ENCODE data around the gene NPC1.
"Not testable (repeated sequence)": the region's sequence is repeated elsewhere in the genome, so short reads cannot be mapped to it uniquely, and the experiment has no call there.

NPC1 gene

DNA sequence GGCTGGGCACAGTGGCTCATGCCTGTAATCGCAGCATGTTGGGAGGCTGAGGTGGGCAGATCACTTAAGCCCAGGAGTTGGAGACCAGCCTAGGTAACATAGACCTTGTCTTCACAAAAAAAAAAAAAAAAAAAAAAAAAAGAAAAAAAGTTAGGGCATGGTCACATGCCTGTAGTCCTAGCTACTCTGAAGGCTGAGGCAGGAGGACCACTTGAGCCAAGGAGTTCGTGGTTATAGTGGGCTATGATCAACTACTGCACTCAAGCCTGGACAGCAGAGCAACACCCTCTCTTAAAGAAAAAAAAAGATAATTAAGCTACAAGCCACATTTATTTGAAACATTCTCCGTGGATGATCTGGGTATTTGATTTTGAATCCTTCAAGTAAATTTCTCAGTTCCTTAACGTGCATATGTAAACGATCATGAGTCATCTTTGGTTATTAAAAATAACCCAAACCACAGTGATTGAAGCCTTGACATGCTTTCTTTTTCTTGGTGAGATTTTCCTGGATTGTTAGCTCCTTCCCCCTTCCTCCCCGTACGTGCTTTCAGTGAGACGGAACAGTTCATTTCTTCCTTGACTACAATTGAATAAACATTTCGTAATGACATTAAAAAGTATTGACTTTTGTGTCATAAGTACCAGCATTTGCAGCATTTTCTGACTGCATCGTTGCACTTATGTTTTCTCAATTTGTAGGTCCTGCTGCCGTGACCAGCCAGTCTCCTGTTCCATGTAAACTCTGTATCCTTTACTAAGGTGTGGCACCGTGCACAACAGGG is 62.7 kb downstream of the NPC1 start:
- DNase-seq (ENCODE audit: low read depth in 2 of 2), result no peak

DNA sequence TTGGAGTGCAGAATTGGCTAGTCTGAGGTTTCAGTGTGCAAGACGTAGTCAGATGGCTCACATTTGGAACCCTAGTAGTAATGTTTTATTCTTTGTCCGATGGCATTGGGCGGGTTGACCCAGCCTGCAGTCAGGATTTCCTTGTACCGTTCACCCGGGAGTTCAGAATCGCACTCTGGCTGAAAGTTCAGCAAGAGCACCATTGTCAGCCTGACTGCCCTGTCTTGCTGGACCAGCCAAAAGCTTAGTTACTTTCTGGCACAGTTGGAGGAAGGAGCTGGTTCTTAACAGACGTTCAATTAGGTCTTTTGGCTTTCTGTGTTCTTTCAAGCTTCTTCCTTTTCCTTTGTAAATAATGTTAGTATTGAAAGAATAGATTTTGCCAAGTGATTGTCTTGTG is 64.4 kb downstream of the NPC1 start:
- DNase-seq (ENCODE audit: low read depth in 2 of 2), result no peak

DNA sequence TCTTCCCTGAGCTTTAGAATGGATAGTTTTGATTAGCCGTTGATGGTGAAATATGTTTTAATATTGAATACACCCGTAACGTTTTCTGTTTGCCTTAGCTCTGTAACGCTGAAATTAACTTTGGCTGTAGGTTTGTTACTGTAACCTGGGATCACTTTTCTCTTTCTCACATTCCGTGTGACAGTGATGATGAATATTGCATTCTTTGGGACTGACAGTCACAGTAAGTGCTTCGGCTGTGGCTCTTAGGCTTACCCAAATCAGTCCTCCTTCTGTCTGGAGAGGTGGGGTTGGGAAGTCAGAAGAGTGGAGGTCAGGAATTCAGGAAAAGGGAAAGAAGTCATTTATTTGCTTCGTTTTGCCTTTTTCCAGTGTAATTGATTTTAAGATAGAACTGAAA is 65.0 kb downstream of the NPC1 start:
- no peak for DNase-seq (ENCODE audit: low read depth in 2 of 2)

DNA sequence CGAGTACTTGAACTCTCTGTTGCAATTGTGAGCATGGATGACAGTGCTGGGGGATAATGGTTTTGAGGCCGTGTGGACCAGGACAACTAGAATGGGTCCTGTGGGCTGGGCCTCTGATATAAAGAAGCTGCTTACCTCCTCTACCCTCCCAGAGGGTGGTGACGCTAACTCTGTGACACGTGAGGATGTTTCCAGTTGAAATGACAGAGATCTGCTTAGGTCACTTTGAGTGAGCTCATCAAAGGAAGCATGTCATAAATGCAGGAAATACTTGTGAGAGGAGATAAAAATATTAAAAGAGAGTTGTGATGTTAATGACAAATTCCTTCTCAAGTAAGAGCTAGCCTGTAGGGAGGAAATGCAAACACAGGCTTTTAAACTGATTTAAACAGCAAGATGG is 66.6 kb downstream of the NPC1 start:
- DNase-seq (ENCODE audit: low read depth in 2 of 2), result no peak

DNA sequence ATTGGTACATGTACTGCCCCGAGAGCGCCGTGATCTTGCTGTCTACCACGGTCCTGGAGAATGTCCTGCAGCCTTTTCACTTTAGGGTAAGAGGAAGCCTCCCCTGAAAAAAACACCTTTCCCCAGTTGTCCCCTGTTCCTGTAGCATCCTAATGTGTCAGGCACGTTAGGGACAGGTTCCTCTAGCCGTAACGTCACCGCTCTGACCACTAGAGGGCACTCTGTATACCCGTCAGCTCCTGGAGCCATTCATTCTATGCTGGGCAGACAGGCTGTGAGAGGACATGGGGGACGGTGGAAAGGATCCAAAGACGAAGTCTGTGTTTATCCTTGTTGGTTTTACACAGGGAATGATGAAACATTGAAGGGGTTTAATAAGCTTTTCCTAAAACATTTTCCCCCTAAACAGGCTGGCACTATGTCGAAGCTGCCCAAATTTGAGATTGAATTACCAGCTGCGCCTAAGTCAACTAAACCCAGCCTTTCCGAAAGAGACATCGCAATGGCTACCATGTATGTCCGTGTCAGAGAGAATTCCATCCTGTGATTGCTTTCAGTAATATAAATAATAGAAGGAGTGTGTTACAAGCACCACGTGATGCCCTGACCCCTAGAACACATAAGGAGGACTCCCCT is 70.3 kb downstream of the NPC1 start:
- DNase-seq (ENCODE audit: low read depth in 2 of 2), result peak; percentile 52 to 71

DNA sequence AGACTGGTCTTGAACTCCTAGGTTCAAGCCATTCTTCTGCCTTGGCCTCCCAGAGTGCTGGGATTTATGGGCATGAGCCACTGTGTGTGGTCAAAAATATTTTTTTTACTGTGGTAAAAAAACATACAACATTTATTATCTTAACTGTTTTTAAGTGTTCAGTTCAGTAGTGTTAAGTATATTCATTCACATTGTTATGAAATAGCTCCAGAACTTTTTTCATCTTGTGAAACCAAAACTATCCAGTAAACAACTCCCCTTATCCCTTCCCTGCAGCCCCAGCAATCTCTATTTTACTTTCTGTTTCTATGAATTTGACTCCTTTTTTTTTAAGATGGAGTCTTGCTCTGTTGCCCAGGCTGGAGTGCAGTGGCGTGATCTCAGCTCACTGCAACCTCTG is 73.7 kb downstream of the NPC1 start:
- no peak for DNase-seq (ENCODE audit: low read depth in 2 of 2)

DNA sequence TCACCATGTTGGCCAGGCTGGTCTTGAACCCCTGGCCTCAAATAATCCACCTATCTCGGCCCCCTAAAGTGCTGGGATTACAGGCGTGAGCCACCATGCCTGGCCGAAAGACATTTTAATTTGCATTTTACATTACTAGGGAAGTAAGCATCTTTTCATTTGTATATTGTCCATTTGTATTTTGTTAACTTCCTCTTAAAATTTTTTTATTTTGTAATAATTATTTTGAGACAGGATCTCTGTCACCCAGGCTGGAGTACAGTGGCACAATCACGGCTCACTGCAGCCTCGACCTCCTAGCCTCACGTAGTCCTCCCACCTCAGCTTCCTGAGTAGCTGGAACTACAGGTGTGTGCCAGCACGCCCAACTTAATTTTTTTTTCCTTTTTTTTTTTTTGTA is 74.1 kb downstream of the NPC1 start:
- DNase-seq (ENCODE audit: low read depth in 2 of 2), result not testable (repeated sequence)

DNA sequence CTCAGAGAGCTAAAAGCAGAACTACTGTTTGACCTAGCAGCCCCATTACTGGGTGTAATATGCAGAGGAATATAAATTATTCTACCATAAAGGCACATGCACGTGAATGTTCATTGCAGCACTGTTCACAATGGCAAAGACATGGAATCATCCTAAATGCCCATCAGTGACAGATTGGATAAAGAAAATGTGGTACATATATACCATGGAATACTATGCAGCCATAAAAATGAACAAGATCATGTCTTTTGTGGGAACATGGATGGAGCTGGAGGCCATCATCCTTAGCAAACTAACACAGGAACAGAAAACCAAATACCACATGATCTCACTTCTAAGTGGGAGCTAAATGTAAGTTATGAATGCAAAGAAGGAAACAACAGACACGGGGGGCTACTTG is 75.4 kb downstream of the NPC1 start:
- DNase-seq (ENCODE audit: low read depth in 2 of 2), result not testable (repeated sequence)

DNA sequence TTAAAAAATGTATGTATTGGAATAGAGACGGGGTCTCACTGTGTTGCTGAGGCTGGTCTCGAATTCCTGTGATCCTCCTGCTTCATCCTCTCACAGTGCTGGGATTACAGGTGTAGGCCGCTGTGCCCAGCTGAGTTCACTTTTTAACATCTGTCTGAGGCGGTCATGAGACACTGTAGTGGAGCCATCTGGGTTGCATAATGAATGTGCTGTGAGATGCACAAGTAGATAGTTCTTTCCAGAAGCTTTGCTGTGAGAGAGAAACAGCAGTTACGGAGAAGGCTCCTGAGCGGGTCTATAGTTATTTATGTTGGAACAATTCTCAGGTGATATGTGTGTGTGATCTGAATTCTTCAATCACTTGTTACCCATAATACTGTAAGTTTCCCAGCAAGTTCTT is 79.9 kb downstream of the NPC1 start:
- DNase-seq (ENCODE audit: low read depth in 2 of 2), result no peak

DNA sequence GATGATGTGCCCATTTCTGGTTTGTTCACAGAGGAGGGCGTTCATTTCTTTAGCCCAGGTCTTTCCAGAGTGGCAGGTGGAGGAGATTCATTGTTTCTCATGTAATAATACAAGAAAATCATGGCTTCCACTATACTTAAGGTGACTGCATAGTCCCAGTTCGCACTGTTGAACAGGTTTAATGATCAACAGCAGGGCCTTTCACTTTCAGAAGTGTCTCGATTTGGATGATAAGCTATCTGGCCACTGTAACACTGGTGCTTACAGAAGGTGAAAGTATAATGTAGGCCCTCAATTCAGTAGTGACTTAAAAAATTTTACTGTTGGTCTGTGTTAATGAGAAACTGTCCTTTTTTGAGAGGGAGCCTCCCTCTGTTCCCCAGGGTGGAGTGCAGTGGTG is 81.6 kb downstream of the NPC1 start:
- DNase-seq (ENCODE audit: low read depth in 2 of 2), result no peak

DNA sequence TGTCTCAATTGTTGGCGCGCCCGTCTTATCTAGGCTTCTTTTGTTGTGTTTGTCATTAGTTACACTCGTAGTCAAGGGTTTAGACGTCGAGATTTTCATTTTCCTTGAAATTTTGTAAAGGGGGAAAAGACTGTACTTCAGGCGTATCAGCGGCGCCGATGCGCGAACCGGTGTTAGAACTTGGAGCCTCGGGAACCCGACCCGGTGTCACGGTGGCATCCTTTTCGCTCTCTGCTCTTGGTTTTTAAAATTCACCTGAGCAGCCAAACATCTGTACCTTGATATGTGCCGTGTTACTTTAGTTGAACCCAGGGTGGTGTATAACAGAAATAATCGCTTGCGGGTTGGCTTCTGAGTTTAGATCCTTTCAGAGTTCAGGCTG is 82.4 kb downstream of the NPC1 start:
- DNase-seq (ENCODE audit: low read depth in 2 of 2), result no peak

DNA sequence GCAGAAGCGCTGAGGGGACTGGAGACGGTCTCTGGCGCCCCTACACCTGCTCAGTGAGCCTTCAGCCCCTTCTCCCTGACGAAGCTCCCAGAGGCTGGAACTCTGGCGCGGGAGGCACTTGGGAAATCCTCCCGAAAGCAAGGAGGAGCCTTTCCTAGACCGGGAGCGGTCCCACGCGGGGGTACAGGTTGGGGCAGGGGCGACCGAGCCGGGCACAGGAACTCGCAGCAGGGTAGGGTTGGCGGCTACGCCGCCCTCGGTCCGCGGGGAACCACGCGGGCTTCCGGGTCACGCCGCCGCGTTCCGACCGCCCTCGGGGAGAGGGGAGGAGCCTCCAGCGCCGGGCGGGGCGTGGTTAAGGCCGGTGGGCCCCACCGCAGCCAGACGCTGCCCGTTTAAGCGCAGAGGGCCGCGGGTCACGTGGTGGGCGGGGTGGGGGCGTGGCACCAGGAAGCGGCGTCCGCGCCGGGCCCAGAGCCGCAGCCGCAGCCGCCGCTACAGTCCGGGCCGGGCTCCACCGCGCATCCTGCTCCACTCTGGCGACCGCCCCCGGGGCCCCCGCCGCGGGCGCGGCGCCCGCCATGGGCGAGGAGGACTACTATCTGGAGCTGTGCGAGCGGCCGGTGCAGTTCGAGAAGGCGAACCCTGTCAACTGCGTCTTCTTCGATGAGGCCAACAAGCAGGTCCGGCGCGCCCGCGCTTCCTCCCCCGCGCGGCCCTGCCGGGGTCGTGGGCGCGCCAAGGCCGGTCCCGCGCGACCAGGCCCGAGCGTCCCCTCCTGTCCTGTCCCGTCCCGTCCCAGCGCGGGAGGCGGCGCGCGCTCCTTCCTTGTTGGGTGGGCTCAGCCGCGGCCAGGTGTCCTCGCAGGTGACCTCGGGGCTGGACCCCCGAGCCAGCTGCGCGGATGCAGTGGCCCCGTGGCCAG is 83.0 kb downstream of the NPC1 start, which contains the start of gene RMC1:
Gene RMC1, plus strand, starts transcription at position 474 of the 925 bp plus-strand sequence. Its CDS starts 108 bp downstream, at position 582.
- peak; percentile 98 to 100 for DNase-seq (ENCODE audit: low read depth in 2 of 2)

DNA sequence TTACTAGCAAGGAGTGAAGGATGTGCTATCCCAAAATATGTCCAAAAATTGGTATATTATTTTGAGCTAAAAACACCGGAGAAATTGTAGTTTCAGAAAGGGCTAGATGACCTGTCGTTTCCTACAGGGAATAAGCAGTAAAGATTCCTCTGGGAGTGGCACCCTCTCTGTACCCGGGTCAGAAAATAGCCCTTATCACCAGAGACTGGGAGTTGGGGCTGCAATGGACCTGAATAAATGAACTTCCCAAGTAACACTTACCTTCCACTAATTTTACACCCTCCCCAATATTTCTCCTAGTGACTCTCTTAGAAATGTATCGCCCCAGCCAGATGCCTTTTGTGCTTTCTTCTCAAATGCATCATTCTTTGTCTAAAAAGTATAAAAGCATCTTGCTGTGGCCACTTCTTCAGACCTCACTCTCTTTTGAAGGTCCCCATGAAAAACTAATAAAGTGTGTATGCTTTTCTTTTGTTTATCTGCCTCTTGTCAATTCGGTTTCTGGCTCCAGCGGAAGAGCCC is 83.7 kb downstream of the NPC1 start:
- DNase-seq (ENCODE audit: low read depth in 2 of 2), result no peak

DNA sequence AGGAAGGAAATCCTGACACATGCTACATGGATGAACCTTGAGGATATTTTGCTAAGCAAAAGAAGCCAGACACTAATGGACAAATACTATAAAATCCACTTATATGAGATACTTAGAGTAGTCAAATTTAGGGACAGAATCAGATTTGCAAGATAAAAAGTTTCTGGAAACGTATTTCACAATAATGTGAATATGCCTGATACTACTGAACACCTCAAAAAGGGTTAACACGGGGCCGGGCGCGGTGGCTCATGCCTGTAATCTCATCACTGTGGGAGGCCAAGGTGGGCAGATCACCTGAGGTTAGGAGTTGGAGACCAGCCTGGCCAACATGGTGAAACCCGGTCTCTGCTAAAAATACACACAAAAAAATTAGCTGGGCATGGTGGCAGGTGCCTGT is 84.7 kb downstream of the NPC1 start:
- no peak for DNase-seq (ENCODE audit: low read depth in 2 of 2)

DNA sequence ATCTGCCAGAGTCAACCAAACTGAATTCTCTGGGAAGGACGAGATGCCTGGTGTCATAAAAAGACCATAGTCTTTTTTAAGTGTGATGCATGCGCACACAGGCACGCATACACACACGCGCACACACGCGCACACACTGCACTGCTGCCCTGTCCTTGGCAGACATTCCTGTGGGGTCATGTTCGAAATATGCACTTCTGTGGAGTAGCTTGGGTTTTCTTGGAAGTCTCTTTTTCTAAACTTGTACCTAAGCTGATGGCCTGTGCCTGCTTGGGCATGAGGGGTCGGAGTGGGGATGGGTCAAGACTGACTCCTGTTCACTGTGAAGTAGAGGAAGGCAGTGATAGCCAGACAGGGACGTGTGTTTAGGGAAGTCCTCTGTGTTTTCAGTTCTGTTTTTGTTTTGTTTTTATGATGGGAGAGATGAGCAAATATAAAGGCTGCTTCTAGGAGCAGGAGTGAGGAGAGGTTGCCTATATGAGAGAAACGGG is 87.0 kb downstream of the NPC1 start:
- DNase-seq (ENCODE audit: low read depth in 2 of 2), result no peak

DNA sequence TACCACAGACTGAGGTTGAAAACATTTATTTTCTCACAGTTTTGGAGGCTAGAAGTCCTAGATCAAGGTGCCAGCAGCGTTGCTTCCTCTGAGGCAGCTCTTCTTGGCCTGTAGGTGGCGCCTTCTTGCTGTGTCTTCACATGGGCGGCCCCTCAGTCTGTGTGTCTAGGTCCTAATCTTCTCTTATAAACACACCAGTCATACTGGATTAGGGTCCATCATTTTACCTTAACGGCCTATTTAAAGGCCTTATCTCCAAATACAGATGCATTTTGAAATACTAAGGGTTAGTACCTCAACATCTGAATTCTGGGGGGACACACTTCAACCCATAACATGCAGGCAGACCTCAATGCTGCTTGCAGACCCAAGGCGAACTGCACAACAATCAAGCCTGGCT is 87.4 kb downstream of the NPC1 start:
- DNase-seq (ENCODE audit: low read depth in 2 of 2), result peak; percentile 37 to 62

DNA sequence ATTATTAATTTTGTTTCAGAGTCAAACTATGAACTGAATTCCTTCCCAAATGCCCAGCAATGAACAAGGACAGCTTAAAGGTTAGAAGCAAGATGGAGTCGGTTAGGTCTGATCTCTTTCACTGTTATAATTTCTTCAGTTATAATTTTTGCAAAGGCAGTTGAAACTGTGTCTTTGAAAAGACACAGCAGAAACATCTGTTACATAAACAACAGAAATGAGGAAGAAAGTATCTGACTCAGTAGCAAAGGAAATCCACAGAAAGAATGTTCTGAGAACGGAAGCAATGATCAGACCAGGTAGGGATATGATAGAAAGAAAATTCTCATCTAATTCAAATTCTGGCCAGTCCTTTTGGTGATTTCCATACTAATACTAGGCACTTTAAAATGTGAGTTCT is 88.2 kb downstream of the NPC1 start:
- no peak for DNase-seq (ENCODE audit: low read depth in 2 of 2)

DNA sequence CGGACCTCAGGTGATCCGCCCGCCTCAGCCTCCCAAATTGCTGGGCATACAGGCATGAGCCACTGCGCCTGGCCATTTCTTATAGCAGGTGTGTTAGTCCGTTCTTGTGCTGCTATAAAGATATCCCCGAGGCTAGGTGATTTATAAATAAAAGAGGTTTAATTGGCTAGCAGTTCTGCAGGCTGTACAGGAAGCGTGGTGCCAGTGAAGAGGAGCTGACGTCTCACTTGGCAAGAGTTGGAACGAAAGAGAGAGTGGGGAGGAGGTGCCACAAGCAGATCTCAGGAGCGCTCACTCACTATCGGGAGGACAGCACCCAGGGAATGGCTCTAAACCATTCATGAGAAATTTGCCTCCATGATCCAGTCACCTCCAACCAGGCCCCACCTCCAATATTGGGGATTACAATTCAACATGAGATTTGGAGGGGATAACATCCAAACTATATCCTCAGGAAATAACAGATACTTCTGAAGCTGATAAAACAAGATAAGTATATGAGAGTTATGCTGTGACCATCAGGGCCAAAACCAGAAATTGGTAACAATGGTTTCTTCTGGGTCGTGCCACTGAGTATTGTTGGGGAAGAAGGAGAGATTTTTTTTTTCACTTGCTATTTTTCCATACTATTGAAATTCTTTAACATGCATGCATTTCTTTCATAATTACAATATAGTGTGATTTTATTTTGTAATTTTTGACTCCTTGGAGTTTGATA is 90.4 kb downstream of the NPC1 start:
- no peak for DNase-seq (ENCODE audit: low read depth in 2 of 2)

DNA sequence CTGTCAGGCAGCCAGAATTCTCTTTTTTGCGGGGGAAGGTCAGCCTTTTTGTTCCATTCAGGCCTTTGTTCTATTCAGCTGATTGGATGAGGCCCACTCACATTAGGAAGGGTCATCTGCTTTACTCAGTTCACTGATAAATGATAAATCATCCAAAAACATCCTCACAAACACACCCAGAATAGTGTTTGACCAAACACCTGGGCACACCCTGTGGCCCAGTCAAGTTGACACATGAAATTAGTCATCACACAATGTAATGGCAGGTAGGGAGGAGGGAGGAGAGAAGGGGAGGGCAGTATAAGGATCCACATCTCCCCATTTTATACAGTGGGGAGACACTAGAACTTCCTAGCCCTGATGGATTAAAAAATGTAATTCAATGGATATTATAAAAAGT is 91.3 kb downstream of the NPC1 start:
- DNase-seq (ENCODE audit: low read depth in 2 of 2), result no peak

DNA sequence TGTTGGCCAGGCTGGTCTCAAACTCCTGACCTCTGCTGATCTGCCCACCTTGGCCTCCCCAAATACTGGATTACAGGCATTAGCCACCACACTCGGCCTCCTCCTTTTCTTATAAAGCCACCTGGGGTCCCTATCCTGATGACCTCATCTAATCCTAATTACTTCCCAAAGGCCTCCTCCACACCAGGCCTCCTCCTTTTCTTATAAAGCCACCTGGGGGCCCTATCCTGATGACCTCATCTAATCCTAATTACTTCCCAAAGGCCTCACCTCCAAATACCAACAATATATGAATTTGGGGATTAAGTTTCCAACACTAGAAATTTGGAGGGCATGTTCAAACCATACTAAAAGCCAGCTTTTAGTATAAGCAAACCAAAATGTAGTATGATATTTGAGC is 92.7 kb downstream of the NPC1 start:
- DNase-seq (ENCODE audit: low read depth in 2 of 2), result no peak

DNA sequence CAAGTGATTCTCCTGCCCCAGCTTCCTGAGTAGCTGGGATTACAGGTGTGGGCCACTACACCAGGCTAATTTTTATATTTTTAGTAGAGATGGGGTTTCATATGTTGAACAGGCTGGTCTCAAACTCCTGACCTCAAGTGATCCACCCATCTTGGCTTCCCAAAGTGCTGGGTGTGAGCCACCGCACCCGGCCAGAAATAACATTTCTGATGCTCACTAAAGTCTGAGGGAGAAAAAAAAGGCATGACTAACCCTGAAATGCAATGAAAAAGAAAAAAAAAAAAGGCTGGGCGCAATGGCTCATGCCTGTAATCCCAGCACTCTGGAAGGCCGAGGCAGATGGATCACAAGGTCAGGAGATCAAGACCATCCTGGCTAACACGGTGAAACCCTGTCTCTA is 96.7 kb downstream of the NPC1 start:
- DNase-seq (ENCODE audit: low read depth in 2 of 2), result not testable (repeated sequence)
